HEK293 (cell line): ENCODE measurements around the gene WDR75.

Source experiments
- AEBP2 ChIP-seq: fragments of 450-650 bp; formaldehyde crosslinking; IDR thresholded peaks from 2 replicates; pipeline ENCODE4 v1.5.1; 2016; ENCODE audit warnings: missing biosample characterization, missing genetic modification characterization, borderline replicate concordance
- PRDM1 ChIP-seq: fragments of 450-650 bp; formaldehyde crosslinking; IDR thresholded peaks from 2 replicates; pipeline ENCODE4; 2016; ENCODE audit warnings: missing biosample characterization, missing genetic modification characterization
- REPIN1 ChIP-seq: fragments of 450-650 bp; formaldehyde crosslinking; IDR thresholded peaks from 2 replicates; pipeline ENCODE4 v1.5.1; 2017; ENCODE audit warnings: missing biosample characterization, missing genetic modification characterization, low read depth
- SCRT2 ChIP-seq: fragments of 450-650 bp; formaldehyde crosslinking; IDR thresholded peaks from 2 replicates; pipeline ENCODE4 v1.5.1; 2016; ENCODE audit warnings: missing biosample characterization, missing genetic modification characterization
- ZBTB8A ChIP-seq: fragments of 450-650 bp; formaldehyde crosslinking; IDR thresholded peaks from 2 replicates; pipeline ENCODE4 v1.5.1; 2016; ENCODE audit warnings: missing biosample characterization, missing genetic modification characterization
- ZIC2 ChIP-seq: fragments of 450-650 bp; formaldehyde crosslinking; IDR thresholded peaks from 2 replicates; pipeline ENCODE4 v1.5.1; 2016; ENCODE audit warnings: missing biosample characterization, missing genetic modification characterization
- ZNF112 ChIP-seq: fragments of 450-650 bp; formaldehyde crosslinking; IDR thresholded peaks from 2 replicates; pipeline ENCODE4 v1.5.0; 2017; ENCODE audit warnings: missing biosample characterization, missing genetic modification characterization
- ZNF146 ChIP-seq: fragments of 450-650 bp; formaldehyde crosslinking; IDR thresholded peaks from 2 replicates; pipeline ENCODE4 v1.5.1; 2016; ENCODE audit warnings: missing biosample characterization, missing genetic modification characterization
- ZNF155 ChIP-seq: fragments of 450-650 bp; formaldehyde crosslinking; IDR thresholded peaks from 2 replicates; pipeline ENCODE4 v1.5.1; 2016; ENCODE audit warnings: missing biosample characterization, missing genetic modification characterization
- ZNF202 ChIP-seq: fragments of 450-650 bp; formaldehyde crosslinking; IDR thresholded peaks from 2 replicates; pipeline ENCODE4 v1.5.1; 2016; ENCODE audit warnings: missing biosample characterization, missing genetic modification characterization, borderline replicate concordance
- ZNF221 ChIP-seq: fragments of 450-650 bp; formaldehyde crosslinking; IDR thresholded peaks from 2 replicates; pipeline ENCODE4 v1.5.1; 2017; ENCODE audit warnings: missing biosample characterization, missing genetic modification characterization, borderline replicate concordance
- ZNF24 ChIP-seq: fragments of 450-650 bp; formaldehyde crosslinking; IDR thresholded peaks from 2 replicates; pipeline ENCODE4 v1.5.1; 2016; ENCODE audit warnings: missing biosample characterization, missing genetic modification characterization
- ZNF274 ChIP-seq, 2 experiments: fragments of 200-500 bp in 1 of 2; fragments of 450-650 bp in 1 of 2; sonication (Bioruptor generic) in 1 of 2; formaldehyde crosslinking in 1 of 2; IDR thresholded peaks; 2 replicates each; pipeline versions ENCODE4 v1.5.1 to v1.6.1; 2014 to 2016; ENCODE audit warnings: borderline replicate concordance in 1 of 2, inconsistent platforms in 1 of 2, low read length in 1 of 2, missing biosample characterization in 1 of 2, missing genetic modification characterization in 1 of 2
- ZNF311 ChIP-seq: fragments of 450-650 bp; formaldehyde crosslinking; IDR thresholded peaks from 2 replicates; pipeline ENCODE4 v1.5.1; 2017; ENCODE audit warnings: missing biosample characterization, missing genetic modification characterization, borderline replicate concordance
- ZNF394 ChIP-seq: fragments of 450-650 bp; formaldehyde crosslinking; IDR thresholded peaks from 2 replicates; pipeline ENCODE4 v1.5.1; 2016; ENCODE audit warnings: missing biosample characterization, missing genetic modification characterization, mild to moderate bottlenecking, moderate library complexity, borderline replicate concordance
- ZNF558 ChIP-seq: fragments of 450-650 bp; formaldehyde crosslinking; IDR thresholded peaks from 2 replicates; pipeline ENCODE4 v1.5.1; 2016; ENCODE audit warnings: missing biosample characterization, missing genetic modification characterization
- ZNF561 ChIP-seq: fragments of 450-650 bp; IDR thresholded peaks from 2 replicates; pipeline ENCODE4 v1.5.1; 2018; ENCODE audit warnings: missing biosample characterization, missing genetic modification characterization, borderline replicate concordance
- ZNF785 ChIP-seq: fragments of 450-650 bp; formaldehyde crosslinking; IDR thresholded peaks from 2 replicates; pipeline ENCODE4 v1.5.1; 2016; ENCODE audit warnings: missing biosample characterization, missing genetic modification characterization
- ZNF792 ChIP-seq: fragments of 450-650 bp; formaldehyde crosslinking; IDR thresholded peaks from 2 replicates; pipeline ENCODE4 v1.5.1; 2016; ENCODE audit warnings: missing biosample characterization, missing genetic modification characterization
- TF ChIP-seq, protein P1 (sequence below): fragments of 450-650 bp; formaldehyde crosslinking; conservative IDR thresholded peaks from 2 replicates; pipeline ENCODE4 v1.5.1; 2016; ENCODE audit warnings: low read depth, missing biosample characterization, missing genetic modification characterization
- TF ChIP-seq, protein P2 (sequence below): fragments of 450-650 bp; formaldehyde crosslinking; IDR thresholded peaks from 2 replicates; pipeline ENCODE4 v1.5.1; 2016; ENCODE audit warnings: missing biosample characterization, missing genetic modification characterization
- TF ChIP-seq, protein P3 (sequence below): fragments of 450-650 bp; formaldehyde crosslinking; IDR thresholded peaks from 2 replicates; pipeline ENCODE4 v1.5.0; 2017; ENCODE audit warnings: missing biosample characterization, missing genetic modification characterization, borderline replicate concordance
- TF ChIP-seq, protein P4 (sequence below): fragments of 450-650 bp; formaldehyde crosslinking; IDR thresholded peaks from 2 replicates; pipeline ENCODE4 v1.5.1; 2016; ENCODE audit warnings: missing biosample characterization, missing genetic modification characterization

The WDR75 gene

GRCh38 chr2:189440947-189441708 lies at the start of gene WDR75 (continued):
- TF ChIP-seq REPIN1 (tag by site-specific recombination) (no peak), PRDM1 (tag by site-specific recombination) (peak; percentile 80), SCRT2 (no peak), ZNF394 (tag by site-specific recombination) (no peak), AEBP2 (tag by site-specific recombination) (no peak), ZBTB8A (tag by site-specific recombination) (peak; percentile 7; the same call in 1 of the 2 replicates), ZNF221 (no peak), ZIC2 (no peak), ZNF785 (no peak), ZNF112 (no peak), ZNF311 (tag by site-specific recombination) (no peak), ZNF274 (IDR thresholded peaks at IDR 0.05; ENCODE audit: low read length) (no peak), ZNF274 (tag by site-specific recombination; IDR thresholded peaks at IDR 0.05; ENCODE audit: borderline replicate concordance) (no peak), ZNF561 (no peak), ZNF792 (tag by site-specific recombination) (no peak), ZNF202 (no peak), ZNF155 (tag by site-specific recombination) (no peak), ZNF558 (tag by site-specific recombination) (no peak), ZNF146 (tag by site-specific recombination) (no peak), ZNF24 (tag by site-specific recombination) (peak; percentile 30; the same call in 1 of the 2 replicates)
- TF ChIP-seq, protein P1, sequence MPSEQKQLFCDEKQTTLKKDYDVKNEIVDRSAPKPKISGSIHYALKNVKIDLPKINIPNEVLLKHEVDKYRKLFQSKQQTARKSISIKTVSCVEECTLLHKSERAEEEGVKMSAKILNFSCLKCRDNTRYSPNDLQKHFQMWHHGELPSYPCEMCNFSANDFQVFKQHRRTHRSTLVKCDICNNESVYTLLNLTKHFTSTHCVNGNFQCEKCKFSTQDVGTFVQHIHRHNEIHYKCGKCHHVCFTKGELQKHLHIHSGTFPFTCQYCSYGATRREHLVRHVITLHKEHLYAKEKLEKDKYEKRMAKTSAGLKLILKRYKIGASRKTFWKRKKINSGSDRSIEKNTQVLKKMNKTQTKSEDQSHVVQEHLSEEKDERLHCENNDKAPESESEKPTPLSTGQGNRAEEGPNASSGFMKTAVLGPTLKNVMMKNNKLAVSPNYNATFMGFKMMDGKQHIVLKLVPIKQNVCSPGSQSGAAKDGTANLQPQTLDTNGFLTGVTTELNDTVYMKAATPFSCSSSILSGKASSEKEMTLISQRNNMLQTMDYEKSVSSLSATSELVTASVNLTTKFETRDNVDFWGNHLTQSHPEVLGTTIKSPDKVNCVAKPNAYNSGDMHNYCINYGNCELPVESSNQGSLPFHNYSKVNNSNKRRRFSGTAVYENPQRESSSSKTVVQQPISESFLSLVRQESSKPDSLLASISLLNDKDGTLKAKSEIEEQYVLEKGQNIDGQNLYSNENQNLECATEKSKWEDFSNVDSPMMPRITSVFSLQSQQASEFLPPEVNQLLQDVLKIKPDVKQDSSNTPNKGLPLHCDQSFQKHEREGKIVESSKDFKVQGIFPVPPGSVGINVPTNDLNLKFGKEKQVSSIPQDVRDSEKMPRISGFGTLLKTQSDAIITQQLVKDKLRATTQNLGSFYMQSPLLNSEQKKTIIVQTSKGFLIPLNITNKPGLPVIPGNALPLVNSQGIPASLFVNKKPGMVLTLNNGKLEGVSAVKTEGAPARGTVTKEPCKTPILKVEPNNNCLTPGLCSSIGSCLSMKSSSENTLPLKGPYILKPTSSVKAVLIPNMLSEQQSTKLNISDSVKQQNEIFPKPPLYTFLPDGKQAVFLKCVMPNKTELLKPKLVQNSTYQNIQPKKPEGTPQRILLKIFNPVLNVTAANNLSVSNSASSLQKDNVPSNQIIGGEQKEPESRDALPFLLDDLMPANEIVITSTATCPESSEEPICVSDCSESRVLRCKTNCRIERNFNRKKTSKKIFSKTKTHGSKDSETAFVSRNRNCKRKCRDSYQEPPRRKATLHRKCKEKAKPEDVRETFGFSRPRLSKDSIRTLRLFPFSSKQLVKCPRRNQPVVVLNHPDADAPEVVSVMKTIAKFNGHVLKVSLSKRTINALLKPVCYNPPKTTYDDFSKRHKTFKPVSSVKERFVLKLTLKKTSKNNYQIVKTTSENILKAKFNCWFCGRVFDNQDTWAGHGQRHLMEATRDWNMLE (tag by site-specific recombination): 0 out of 2 replicates have a peak, but pooled peaks have one; percentile 39
- TF ChIP-seq, protein P2, sequence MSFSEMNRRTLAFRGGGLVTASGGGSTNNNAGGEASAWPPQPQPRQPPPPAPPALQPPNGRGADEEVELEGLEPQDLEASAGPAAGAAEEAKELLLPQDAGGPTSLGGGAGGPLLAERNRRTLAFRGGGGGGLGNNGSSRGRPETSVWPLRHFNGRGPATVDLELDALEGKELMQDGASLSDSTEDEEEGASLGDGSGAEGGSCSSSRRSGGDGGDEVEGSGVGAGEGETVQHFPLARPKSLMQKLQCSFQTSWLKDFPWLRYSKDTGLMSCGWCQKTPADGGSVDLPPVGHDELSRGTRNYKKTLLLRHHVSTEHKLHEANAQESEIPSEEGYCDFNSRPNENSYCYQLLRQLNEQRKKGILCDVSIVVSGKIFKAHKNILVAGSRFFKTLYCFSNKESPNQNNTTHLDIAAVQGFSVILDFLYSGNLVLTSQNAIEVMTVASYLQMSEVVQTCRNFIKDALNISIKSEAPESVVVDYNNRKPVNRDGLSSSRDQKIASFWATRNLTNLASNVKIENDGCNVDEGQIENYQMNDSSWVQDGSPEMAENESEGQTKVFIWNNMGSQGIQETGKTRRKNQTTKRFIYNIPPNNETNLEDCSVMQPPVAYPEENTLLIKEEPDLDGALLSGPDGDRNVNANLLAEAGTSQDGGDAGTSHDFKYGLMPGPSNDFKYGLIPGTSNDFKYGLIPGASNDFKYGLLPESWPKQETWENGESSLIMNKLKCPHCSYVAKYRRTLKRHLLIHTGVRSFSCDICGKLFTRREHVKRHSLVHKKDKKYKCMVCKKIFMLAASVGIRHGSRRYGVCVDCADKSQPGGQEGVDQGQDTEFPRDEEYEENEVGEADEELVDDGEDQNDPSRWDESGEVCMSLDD (tag by site-specific recombination): no peak
- TF ChIP-seq, protein P3, sequence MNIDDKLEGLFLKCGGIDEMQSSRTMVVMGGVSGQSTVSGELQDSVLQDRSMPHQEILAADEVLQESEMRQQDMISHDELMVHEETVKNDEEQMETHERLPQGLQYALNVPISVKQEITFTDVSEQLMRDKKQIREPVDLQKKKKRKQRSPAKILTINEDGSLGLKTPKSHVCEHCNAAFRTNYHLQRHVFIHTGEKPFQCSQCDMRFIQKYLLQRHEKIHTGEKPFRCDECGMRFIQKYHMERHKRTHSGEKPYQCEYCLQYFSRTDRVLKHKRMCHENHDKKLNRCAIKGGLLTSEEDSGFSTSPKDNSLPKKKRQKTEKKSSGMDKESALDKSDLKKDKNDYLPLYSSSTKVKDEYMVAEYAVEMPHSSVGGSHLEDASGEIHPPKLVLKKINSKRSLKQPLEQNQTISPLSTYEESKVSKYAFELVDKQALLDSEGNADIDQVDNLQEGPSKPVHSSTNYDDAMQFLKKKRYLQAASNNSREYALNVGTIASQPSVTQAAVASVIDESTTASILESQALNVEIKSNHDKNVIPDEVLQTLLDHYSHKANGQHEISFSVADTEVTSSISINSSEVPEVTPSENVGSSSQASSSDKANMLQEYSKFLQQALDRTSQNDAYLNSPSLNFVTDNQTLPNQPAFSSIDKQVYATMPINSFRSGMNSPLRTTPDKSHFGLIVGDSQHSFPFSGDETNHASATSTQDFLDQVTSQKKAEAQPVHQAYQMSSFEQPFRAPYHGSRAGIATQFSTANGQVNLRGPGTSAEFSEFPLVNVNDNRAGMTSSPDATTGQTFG (tag by site-specific recombination): no peak
- TF ChIP-seq, protein P4, sequence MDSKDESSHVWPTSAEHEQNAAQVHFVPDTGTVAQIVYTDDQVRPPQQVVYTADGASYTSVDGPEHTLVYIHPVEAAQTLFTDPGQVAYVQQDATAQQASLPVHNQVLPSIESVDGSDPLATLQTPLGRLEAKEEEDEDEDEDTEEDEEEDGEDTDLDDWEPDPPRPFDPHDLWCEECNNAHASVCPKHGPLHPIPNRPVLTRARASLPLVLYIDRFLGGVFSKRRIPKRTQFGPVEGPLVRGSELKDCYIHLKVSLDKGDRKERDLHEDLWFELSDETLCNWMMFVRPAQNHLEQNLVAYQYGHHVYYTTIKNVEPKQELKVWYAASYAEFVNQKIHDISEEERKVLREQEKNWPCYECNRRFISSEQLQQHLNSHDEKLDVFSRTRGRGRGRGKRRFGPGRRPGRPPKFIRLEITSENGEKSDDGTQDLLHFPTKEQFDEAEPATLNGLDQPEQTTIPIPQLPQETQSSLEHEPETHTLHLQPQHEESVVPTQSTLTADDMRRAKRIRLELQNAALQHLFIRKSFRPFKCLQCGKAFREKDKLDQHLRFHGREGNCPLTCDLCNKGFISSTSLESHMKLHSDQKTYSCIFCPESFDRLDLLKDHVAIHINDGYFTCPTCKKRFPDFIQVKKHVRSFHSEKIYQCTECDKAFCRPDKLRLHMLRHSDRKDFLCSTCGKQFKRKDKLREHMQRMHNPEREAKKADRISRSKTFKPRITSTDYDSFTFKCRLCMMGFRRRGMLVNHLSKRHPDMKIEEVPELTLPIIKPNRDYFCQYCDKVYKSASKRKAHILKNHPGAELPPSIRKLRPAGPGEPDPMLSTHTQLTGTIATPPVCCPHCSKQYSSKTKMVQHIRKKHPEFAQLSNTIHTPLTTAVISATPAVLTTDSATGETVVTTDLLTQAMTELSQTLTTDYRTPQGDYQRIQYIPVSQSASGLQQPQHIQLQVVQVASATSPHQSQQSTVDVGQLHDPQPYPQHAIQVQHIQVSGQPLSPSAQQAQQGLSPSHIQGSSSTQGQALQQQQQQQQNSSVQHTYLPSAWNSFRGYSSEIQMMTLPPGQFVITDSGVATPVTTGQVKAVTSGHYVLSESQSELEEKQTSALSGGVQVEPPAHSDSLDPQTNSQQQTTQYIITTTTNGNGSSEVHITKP (tag by site-specific recombination): peak; percentile 53
